ENCODE data around the gene BCAT1.

GRCh38 chr12:24760606-24761378 is 188.1 kb downstream of the BCAT1 start:
- TF ChIP-seq CTCF (IDR thresholded peaks at IDR 0.05; ENCODE audit: poor library complexity) (no peak), EZH2phosphoT487 (IDR thresholded peaks at IDR 0.05; ENCODE audit: low read depth, severe bottlenecking, unreplicated experiment) (no peak)

Data from hepatocyte (in vitro differentiated cells).